ENCODE data around the gene GLRX3. TPM values are rescaled to one million over a fixed set of nuclear protein-coding genes. Genes with fewer than 3 reads are reported as not detected.
A peak's percentile ranks its signal among the peaks of the same experiment; 100 is the strongest.
"Not testable (repeated sequence)": the region's sequence is repeated elsewhere in the genome, so short reads cannot be mapped to it uniquely, and the experiment has no call there.

Gene GLRX3
- total RNA-seq, result 10 to 100 TPM; 41.6 to 43.1 TPM

- no peaks in the 10 kb centered on the region for H3K36me3 ChIP-seq
- no peaks in the 10 kb centered on the region for H3K9me3 ChIP-seq
- H3K27ac ChIP-seq, result peak within 1 kb of the TSS; percentile 60 to 64
- DNase-seq (ENCODE audit: low spot score) (peak; percentile 70), ATAC-seq (ENCODE audit: insufficient number of reproducible peaks, low FRiP score, low read depth) (peak; percentile 77)
- peaks cover 19 to 28% of the 10 kb centered on the region in 2 donors for H3K4me1 ChIP-seq (ENCODE audit: control insufficient read depth in 1 of 2, low read depth in 2 of 2)
- H3K27me3 ChIP-seq (replicated peaks; ENCODE audit: insufficient read depth), result no peaks in the 10 kb centered on the region
- peak within 1 kb of the TSS; percentile 91 for H3K4me3 ChIP-seq
- TF ChIP-seq, protein P1, sequence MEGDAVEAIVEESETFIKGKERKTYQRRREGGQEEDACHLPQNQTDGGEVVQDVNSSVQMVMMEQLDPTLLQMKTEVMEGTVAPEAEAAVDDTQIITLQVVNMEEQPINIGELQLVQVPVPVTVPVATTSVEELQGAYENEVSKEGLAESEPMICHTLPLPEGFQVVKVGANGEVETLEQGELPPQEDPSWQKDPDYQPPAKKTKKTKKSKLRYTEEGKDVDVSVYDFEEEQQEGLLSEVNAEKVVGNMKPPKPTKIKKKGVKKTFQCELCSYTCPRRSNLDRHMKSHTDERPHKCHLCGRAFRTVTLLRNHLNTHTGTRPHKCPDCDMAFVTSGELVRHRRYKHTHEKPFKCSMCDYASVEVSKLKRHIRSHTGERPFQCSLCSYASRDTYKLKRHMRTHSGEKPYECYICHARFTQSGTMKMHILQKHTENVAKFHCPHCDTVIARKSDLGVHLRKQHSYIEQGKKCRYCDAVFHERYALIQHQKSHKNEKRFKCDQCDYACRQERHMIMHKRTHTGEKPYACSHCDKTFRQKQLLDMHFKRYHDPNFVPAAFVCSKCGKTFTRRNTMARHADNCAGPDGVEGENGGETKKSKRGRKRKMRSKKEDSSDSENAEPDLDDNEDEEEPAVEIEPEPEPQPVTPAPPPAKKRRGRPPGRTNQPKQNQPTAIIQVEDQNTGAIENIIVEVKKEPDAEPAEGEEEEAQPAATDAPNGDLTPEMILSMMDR (IDR thresholded peaks at IDR 0.05), result no peak
Measured at GRCh38 chr10:130136226-130137089, at the start of gene GLRX3. GLRX3 (plus strand) TSS chr10:130136391; CDS start chr10:130136421, 30 bp downstream.

DNA sequence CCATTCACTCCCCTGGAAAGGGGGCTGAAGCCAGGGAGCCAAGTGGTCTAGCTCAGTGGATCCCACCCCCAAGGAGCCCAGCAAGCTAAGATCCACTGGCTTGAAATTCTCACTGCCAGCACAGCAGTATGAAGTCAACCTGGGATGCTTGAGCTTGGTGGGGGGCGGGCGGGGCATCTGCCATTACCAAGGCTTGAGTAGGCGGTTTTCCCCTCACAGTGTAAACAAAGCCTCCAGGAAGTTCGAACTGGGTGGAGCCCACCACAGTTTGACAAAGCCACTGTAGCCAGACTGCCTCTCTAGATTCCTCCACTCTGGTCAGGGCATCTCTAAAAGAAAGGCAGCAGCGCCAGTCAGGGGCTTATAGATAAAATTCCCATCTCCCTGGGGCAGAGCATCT lies 45.6 kb upstream of the GLRX3 start:
- not testable (repeated sequence) for H3K27ac ChIP-seq; H3K4me1 ChIP-seq (ENCODE audit: control insufficient read depth in 1 of 2, low read depth in 2 of 2); H3K9me3 ChIP-seq; DNase-seq (ENCODE audit: low spot score); H3K4me3 ChIP-seq; H3K36me3 ChIP-seq; ATAC-seq (ENCODE audit: insufficient number of reproducible peaks, low FRiP score, low read depth); H3K27me3 ChIP-seq (replicated peaks; ENCODE audit: insufficient read depth)

- no peak for DNase-seq (ENCODE audit: low spot score)
- no peaks in the 10 kb centered on the region for H3K9me3 ChIP-seq
Measured at GRCh38 chr10:130099344-130099743, 36.8 kb upstream of the GLRX3 start.

DNA sequence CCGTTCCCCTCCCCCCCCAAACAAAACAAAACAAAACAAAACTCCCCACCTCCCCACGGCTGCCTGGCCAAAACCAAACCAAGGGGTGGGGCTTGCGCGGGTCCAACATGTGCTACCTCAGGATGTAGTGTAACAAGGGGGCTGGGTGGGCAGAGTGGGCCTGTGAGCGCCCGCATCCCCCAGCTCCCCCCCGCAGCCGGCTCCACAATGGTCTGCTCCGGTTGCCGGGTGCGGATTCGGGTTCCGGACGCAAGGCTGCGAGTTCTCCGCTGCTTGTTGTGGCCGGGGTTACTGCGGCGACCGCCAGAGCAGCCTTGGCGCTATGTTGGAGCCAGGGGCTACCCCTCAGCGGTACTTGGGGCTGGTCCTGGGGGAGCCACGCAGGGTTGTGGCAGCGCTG lies 30.5 kb upstream of the GLRX3 start:
- no peak for ATAC-seq (ENCODE audit: insufficient number of reproducible peaks, low FRiP score, low read depth)
- TF ChIP-seq, protein P1 (IDR thresholded peaks at IDR 0.05), result no peak
- no peaks in the 10 kb centered on the region for H3K9me3 ChIP-seq
- no peak overlapping the region for H3K4me3 ChIP-seq
- peaks cover 8 to 12% of the 10 kb centered on the region in 2 donors for H3K4me1 ChIP-seq (ENCODE audit: control insufficient read depth in 1 of 2, low read depth in 2 of 2)
- no peak overlapping the region for H3K27ac ChIP-seq
- H3K27me3 ChIP-seq (replicated peaks; ENCODE audit: insufficient read depth), result no peaks in the 10 kb centered on the region
- no peaks in the 10 kb centered on the region for H3K36me3 ChIP-seq
- no peak for DNase-seq (ENCODE audit: low spot score)

More at GRCh38 chr10:130099344-130099743, 36.8 kb upstream of the GLRX3 start:
- Histone ChIP-seq H3K4me1 (ENCODE audit: control insufficient read depth in 1 of 2, low read depth in 2 of 2) (no peaks in the 10 kb centered on the region), H3K27me3 (replicated peaks; ENCODE audit: insufficient read depth) (no peaks in the 10 kb centered on the region), H3K36me3 (no peaks in the 10 kb centered on the region), H3K27ac (no peak overlapping the region), H3K4me3 (no peak overlapping the region)
- ATAC-seq (ENCODE audit: insufficient number of reproducible peaks, low FRiP score, low read depth), result no peak
- TF ChIP-seq, protein P1 (IDR thresholded peaks at IDR 0.05), result no peak

GRCh38 chr10:130108146-130108545 lies 28.0 kb upstream of the GLRX3 start:
- H3K4me3 ChIP-seq; DNase-seq (ENCODE audit: low spot score): not testable (repeated sequence)

GRCh38 chr10:130108934-130109604 lies 27.1 kb upstream of the GLRX3 start:
- H3K4me3 ChIP-seq, result peak overlapping the region; percentile 81

More at GRCh38 chr10:130108146-130108545, 28.0 kb upstream of the GLRX3 start:
- not testable (repeated sequence) for ATAC-seq (ENCODE audit: insufficient number of reproducible peaks, low FRiP score, low read depth); H3K27me3 ChIP-seq (replicated peaks; ENCODE audit: insufficient read depth); H3K27ac ChIP-seq; H3K36me3 ChIP-seq; H3K9me3 ChIP-seq
- H3K4me1 ChIP-seq (ENCODE audit: control insufficient read depth in 1 of 2, low read depth in 2 of 2), result peaks cover 12 to 26% of the 10 kb centered on the region in 2 donors

More at GRCh38 chr10:130108934-130109604, 27.1 kb upstream of the GLRX3 start:
- Histone ChIP-seq H3K9me3 (no peaks in the 10 kb centered on the region), H3K4me1 (ENCODE audit: control insufficient read depth in 1 of 2, low read depth in 2 of 2) (peaks cover 12 to 28% of the 10 kb centered on the region in 2 donors), H3K36me3 (no peaks in the 10 kb centered on the region), H3K27ac (no peak overlapping the region), H3K27me3 (replicated peaks; ENCODE audit: insufficient read depth) (no peaks in the 10 kb centered on the region)
- ATAC-seq (ENCODE audit: insufficient number of reproducible peaks, low FRiP score, low read depth) (no peak), DNase-seq (ENCODE audit: low spot score) (no peak)
- TF ChIP-seq, protein P1 (IDR thresholded peaks at IDR 0.05), result no peak
